Measurements from ENCODE around the gene KRT6C.

- TF ChIP-seq, protein P1, sequence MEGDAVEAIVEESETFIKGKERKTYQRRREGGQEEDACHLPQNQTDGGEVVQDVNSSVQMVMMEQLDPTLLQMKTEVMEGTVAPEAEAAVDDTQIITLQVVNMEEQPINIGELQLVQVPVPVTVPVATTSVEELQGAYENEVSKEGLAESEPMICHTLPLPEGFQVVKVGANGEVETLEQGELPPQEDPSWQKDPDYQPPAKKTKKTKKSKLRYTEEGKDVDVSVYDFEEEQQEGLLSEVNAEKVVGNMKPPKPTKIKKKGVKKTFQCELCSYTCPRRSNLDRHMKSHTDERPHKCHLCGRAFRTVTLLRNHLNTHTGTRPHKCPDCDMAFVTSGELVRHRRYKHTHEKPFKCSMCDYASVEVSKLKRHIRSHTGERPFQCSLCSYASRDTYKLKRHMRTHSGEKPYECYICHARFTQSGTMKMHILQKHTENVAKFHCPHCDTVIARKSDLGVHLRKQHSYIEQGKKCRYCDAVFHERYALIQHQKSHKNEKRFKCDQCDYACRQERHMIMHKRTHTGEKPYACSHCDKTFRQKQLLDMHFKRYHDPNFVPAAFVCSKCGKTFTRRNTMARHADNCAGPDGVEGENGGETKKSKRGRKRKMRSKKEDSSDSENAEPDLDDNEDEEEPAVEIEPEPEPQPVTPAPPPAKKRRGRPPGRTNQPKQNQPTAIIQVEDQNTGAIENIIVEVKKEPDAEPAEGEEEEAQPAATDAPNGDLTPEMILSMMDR (IDR thresholded peaks at IDR 0.05; ENCODE audit: low read length) = no peak
- TF ChIP-seq EZH2 (IDR thresholded peaks at IDR 0.05; ENCODE audit: borderline replicate concordance, low read length) = no peak
Observed at GRCh38 chr12:52521175-52521567, 47.6 kb upstream of the KRT6C start.
